PC-9 (cell line): ENCODE results near the gene PPP1R15A. TPM values are rescaled to one million over a fixed set of nuclear protein-coding genes. Genes with fewer than 3 reads are reported as not detected.

ENCODE experiments used
- BruUV-seq: library from RNA; stranded (reverse); fragments of 400-500 nt; replicated peaks from 2 replicates; lab custom pipeline; 2021; lab: Mats Ljungman, UMichigan
- CTCF ChIA-PET: fragments of 300-600 bp; sonication (Branson Sonifier 250); formaldehyde crosslinking; loops from one replicate; lab custom pipeline; 2022; ENCODE audit warnings: antibody characterized with exemption; lab: Charles Lee
- POLR2A ChIA-PET: fragments of 300-600 bp; sonication (Branson Sonifier 250); formaldehyde crosslinking; loops from one replicate; lab custom pipeline; 2022; ENCODE audit warnings: antibody characterized with exemption; ENCODE audit not compliant: unreplicated experiment; lab: Charles Lee
- DNase-seq, 2 experiments: peaks; one replicate each; pipeline versions ENCODE4 v3.0.0 to v3.0.0-alpha.2; 2015 to 2022; ENCODE audit warnings: mixed read lengths in 1 of 2
- H2AFZ ChIP-seq: fragments of 200-600 bp; sonication (generic); 2 replicates; pipeline ENCODE4 v1.8.1; 2017; ENCODE audit warnings: antibody characterized with exemption
- H3F3A ChIP-seq: fragments of 200-600 bp; sonication (generic); 2 replicates; pipeline ENCODE4 v1.8.1; 2017; ENCODE audit warnings: antibody characterized with exemption, mild to moderate bottlenecking, low read depth; ENCODE audit not compliant: insufficient read depth
- H3K27ac ChIP-seq: fragments of 200-600 bp; sonication (generic); 2 replicates; pipeline ENCODE4 v1.6.1; 2016; ENCODE audit warnings: mixed run types
- H3K27me3 ChIP-seq: fragments of 200-600 bp; sonication (generic); 2 replicates; pipeline ENCODE4 v1.6.1; 2016; ENCODE audit warnings: low read depth, mixed run types; ENCODE audit not compliant: insufficient read depth
- H3K36me3 ChIP-seq: fragments of 200-600 bp; sonication (generic); 2 replicates; pipeline ENCODE4 v1.6.1; 2016; ENCODE audit warnings: low read depth, mixed run types
- H3K4me1 ChIP-seq: fragments of 200-600 bp; sonication (generic); replicated peaks from 2 replicates; pipeline ENCODE4 v1.6.1; 2016; ENCODE audit warnings: mixed run types; ENCODE audit not compliant: insufficient read depth
- H3K4me2 ChIP-seq: fragments of 200-600 bp; sonication (generic); 2 replicates; pipeline ENCODE4 v1.6.1; 2017; ENCODE audit warnings: mixed run types
- H3K4me3 ChIP-seq: fragments of 200-600 bp; sonication (generic); 2 replicates; pipeline ENCODE4 v1.6.1; 2016; ENCODE audit warnings: mixed run types
- H3K79me2 ChIP-seq: fragments of 200-600 bp; sonication (generic); 2 replicates; pipeline ENCODE4 v1.6.1; 2017; ENCODE audit warnings: low read depth, mixed run types
- H3K9me2 ChIP-seq: fragments of 200-600 bp; sonication (generic); 2 replicates; pipeline ENCODE4 v1.8.1; 2017; ENCODE audit warnings: mild to moderate bottlenecking; ENCODE audit not compliant: insufficient read depth
- H3K9me3 ChIP-seq: fragments of 200-600 bp; sonication (generic); 2 replicates; pipeline ENCODE4 v1.8.1; 2016; ENCODE audit warnings: low read depth; ENCODE audit not compliant: insufficient read depth
- H4K20me1 ChIP-seq: fragments of 200-600 bp; sonication (generic); 2 replicates; pipeline ENCODE4 v1.8.1; 2017; ENCODE audit not compliant: insufficient read depth
- CTCF ChIP-seq: fragments of 200-600 bp; sonication (generic); conservative IDR thresholded peaks from 2 replicates; pipeline ENCODE4 v1.6.1; 2017; ENCODE audit warnings: mixed run types, antibody characterized with exemption, mild to moderate bottlenecking, moderate library complexity
- EZH2 ChIP-seq: fragments of 200-600 bp; sonication (generic); IDR thresholded peaks from 2 replicates; pipeline ENCODE4 v1.8.0; 2017; ENCODE audit warnings: antibody characterized with exemption, low read depth
- intact Hi-C: fragments of 100-400 bp; cut with micrococcal nuclease; formaldehyde crosslinking; loops from one replicate; pipeline ENCODE4 v1.10.0; 2022; ENCODE audit not compliant: unreplicated experiment
- total RNA-seq: library from RNA; stranded (reverse); gene quantifications from 2 replicates; pipeline ENCODE4 v1.2.3, GENCODE V29; 2021

Gene PPP1R15A
- total RNA-seq, 1 experiment from 2014 or later = 49.5 TPM

GRCh38 chr19:48833977-48834376 lies 38.2 kb upstream of the PPP1R15A start:
- Histone ChIP-seq H3K27me3 (no peaks in the 10 kb centered on the region), H4K20me1 (no peaks in the 10 kb centered on the region), H3K4me2 (peak overlapping the region; percentile 32; the same call in 1 of the 2 replicates), H3K4me1 (no peaks in the 10 kb centered on the region), H3K9me3 (no peaks in the 10 kb centered on the region), H3K27ac (no peak overlapping the region), H3K79me2 (no peaks in the 10 kb centered on the region), H3F3A (peaks cover 18% of the 10 kb centered on the region), H3K36me3 (0 out of 2 replicates have a peak, but pooled peaks cover 4% of the 10 kb centered on the region), H2AFZ (no peak overlapping the region), H3K9me2 (no peaks in the 10 kb centered on the region), H3K4me3 (no peak overlapping the region)
- BruUV-seq = no TSS peak
- no peak for DNase-seq
- POLR2A ChIA-PET = no interaction called here
- TF ChIP-seq CTCF (no peak), EZH2 (no peak)
- CTCF ChIA-PET = interaction anchor here (0.6 kb wide), 1 partner anchor 33 kb away, joined by 8 read pairs; no protein-coding TSS in a partner anchor
- intact Hi-C loops = loop anchor here (2.0 kb wide), 1 partner anchor 23 kb away; the partner anchor contains the start of gene BCAT2

- H3K4me1 ChIP-seq = no peaks in the 10 kb centered on the region
- H2AFZ ChIP-seq = peak overlapping the region; percentile 83
- H3K9me2 ChIP-seq = no peaks in the 10 kb centered on the region
- no peaks in the 10 kb centered on the region for H3K9me3 ChIP-seq
- TF ChIP-seq EZH2 (no peak), CTCF (peak; percentile 93)
- peak overlapping the region; percentile 85 for H3K4me2 ChIP-seq
- H3F3A ChIP-seq = peaks cover 12% of the 10 kb centered on the region
- intact Hi-C loops = loop anchor here (1.0 to 5.0 kb wide), 6 partner anchors 25 to 189 kb away; partner anchors contain the start of genes BCAT2, CA11 and PPP1R15A
- H4K20me1 ChIP-seq = no peaks in the 10 kb centered on the region
- 0 out of 2 replicates have a peak, but pooled peaks cover 4% of the 10 kb centered on the region for H3K36me3 ChIP-seq
- peak; percentile 83 to 92 for DNase-seq
- BruUV-seq = TSS peak; percentile 33
- H3K4me3 ChIP-seq = peak overlapping the region; percentile 67
- ChIA-PET CTCF (interaction anchor here (0.6 to 1.0 kb wide), 3 partner anchors 20 to 64 kb away, joined by 8 to 10 read pairs (median 9); no protein-coding TSS in a partner anchor), POLR2A (interaction anchor here (0.6 kb wide), 2 partner anchors 44 to 132 kb away, joined by 3 to 5 read pairs; no protein-coding TSS in a partner anchor)
- H3K27me3 ChIP-seq = no peaks in the 10 kb centered on the region
- peak overlapping the region; percentile 28 for H3K27ac ChIP-seq
- no peaks in the 10 kb centered on the region for H3K79me2 ChIP-seq
Observed at GRCh38 chr19:48835734-48836088, 36.5 kb upstream of the PPP1R15A start.

- Histone ChIP-seq H3F3A (peaks cover 12% of the 10 kb centered on the region), H3K27ac (peak within 1 kb of the TSS; percentile 28), H4K20me1 (no peaks in the 10 kb centered on the region), H3K9me3 (no peaks in the 10 kb centered on the region), H3K4me3 (peak within 1 kb of the TSS; percentile 67), H3K27me3 (no peaks in the 10 kb centered on the region), H3K36me3 (no peaks in the 10 kb centered on the region), H3K4me2 (peak within 1 kb of the TSS; percentile 85), H2AFZ (peak within 1 kb of the TSS; percentile 83), H3K9me2 (no peaks in the 10 kb centered on the region), H3K79me2 (no peaks in the 10 kb centered on the region), H3K4me1 (no peaks in the 10 kb centered on the region)
- DNase-seq = peak; percentile 68 to 84
- no TSS peak for BruUV-seq
- TF ChIP-seq EZH2 = no peak
- TF ChIP-seq CTCF = peak; percentile 48; the same call in 1 of the 2 replicates
- ChIA-PET CTCF (interaction anchor here (0.6 to 1.0 kb wide), 6 partner anchors 21 to 389 kb away, joined by 6 to 15 read pairs (median 8); no protein-coding TSS in a partner anchor), POLR2A (interaction anchor here (0.6 kb wide), 3 partner anchors 45 to 389 kb away, joined by 3 to 5 read pairs (median 3); no protein-coding TSS in a partner anchor)
- intact Hi-C loops = loop anchor here (2.0 to 5.0 kb wide), 2 partner anchors 36 to 126 kb away; partner anchors contain the start of gene PPP1R15A
Observed at GRCh38 chr19:48836089-48837017, 35.9 kb upstream of the PPP1R15A start, which contains the start of gene HSD17B14. HSD17B14 (minus strand) TSS chr19:48836491; CDS start chr19:48836411, 80 bp downstream.
